Activated T-cell treated with anti-CD3 and anti-CD28 coated beads for 24 hours (primary cell): Measurements from ENCODE around the gene MCFD2.

Experiments
- DNase-seq: peaks from one replicate; pipeline ENCODE4 v3.0.0-alpha.2; 2020; ENCODE audit warnings: low read depth

The MCFD2 gene

DNA sequence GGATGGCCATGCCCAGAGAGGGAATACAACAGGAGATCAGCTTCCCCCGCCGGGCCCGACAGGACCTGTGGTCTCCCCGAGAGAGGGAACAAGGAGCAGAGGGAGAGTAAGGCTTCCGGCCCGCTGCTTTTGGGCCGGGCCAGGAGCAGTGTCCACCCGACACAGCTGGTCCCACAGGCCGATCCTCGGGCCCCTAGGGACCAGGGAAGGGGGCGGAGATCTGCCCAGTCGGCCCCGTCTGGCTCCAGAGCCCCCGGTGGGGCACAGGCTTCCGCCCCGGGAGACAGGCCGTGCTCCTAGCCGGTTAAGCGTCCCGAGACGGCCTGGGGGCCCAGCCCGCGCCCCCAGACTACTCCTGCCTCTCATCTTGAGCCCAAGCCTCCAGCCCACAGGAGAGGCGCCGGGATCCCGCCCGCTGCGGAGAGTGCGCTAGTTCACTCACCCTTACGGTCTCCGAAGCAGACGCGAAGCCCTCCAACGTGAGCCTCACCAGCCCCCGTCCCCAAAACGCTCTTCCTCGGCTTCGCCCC lies at the start of gene MCFD2:
Gene MCFD2, minus strand, starts transcription at position 526 of the 530 bp plus-strand sequence. CDS start 6,635 bp downstream, outside the sequence.
- no peak for DNase-seq

GRCh38 chr2:46964835-46965560 lies 49.4 kb upstream of the MCFD2 start:
- DNase-seq: no peak

DNA sequence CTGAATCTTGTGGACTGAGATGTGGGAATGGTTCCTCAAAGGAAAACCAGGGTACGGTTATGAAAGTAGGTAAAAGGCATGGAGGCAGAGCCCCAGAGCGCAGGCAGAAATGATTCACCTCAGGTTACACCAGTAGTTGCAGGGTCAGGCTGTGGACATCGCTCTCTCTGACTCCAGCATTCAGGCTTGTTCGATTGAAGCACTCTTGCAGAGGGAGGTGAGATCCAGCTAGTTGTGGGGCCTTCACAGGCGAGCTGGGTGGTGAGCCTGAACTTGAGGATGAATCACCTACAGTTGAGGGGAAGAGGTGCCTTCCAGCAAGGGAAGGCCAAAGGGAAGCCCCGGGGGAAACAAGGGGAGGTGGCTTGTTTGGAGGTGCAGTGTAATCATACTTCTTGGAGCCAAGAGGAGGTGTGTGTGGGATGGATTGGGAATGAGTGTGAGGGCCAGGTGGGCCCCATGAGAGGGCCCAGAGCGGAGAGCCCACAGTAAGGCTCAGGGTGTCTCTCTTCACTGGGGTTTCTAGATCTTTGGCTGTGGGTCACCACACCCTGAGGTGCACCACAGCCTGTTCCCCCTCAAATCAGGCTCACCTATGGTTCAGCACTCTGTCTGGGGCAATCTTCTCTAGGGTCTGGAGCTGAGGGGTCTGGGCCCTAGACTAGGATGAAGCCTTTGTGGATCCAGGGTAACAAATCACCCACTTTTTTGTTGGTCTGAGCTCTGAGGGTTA lies 48.5 kb upstream of the MCFD2 start:
- no peak for DNase-seq

DNA sequence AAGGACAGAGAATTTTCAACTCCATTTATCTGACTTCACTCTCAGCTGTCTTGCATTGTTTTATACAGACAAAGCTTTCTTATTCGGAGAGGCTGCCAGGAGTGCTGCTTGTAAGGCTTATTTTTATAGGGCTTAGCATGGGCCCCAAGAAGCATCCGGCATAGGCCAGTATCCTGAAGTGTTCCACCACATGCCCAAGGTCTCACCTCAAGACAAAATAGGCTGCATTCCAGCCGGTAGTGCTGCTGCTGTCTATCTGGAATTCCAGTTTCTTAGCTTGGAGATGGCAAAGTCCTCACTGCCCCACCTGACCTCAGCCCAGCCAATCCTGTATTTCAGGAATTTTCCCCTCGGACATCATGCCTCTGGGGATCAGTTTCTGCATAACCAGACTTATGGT lies 47.6 kb upstream of the MCFD2 start:
- no peak for DNase-seq

GRCh38 chr2:46962751-46963150 lies 47.1 kb upstream of the MCFD2 start:
- DNase-seq: no peak

- DNase-seq: no peak
Observed at GRCh38 chr2:46960618-46961017, 45.0 kb upstream of the MCFD2 start.

DNA sequence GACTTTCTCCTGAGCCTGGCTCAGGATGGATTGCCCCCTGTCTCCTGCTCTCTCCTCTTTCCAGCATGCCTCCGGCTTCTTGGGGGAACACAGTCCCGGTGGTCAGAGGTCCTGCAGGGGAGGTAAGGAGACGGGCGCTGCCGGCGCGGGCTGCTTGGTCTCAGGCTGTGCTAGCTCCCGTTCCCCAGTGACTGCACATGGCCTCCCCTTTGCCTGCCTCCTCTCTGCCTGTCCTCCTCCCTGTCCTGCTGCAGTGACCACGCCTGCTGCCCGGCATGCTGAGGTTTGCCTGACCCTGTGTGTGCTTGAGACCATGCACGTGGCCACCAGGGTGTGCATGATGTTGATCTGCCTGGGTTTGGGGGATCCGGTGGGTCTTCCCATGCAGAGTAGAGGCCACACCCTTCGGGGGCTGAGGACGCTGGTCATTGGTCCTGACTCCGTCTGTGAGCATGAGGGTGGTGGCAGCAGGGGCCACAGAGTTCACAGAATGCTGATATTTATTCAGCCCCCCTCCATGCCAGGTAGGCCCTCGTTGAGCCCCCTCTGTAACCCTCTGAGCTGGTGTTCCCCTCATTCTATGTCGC lies 42.9 kb upstream of the MCFD2 start:
- DNase-seq: no peak

DNA sequence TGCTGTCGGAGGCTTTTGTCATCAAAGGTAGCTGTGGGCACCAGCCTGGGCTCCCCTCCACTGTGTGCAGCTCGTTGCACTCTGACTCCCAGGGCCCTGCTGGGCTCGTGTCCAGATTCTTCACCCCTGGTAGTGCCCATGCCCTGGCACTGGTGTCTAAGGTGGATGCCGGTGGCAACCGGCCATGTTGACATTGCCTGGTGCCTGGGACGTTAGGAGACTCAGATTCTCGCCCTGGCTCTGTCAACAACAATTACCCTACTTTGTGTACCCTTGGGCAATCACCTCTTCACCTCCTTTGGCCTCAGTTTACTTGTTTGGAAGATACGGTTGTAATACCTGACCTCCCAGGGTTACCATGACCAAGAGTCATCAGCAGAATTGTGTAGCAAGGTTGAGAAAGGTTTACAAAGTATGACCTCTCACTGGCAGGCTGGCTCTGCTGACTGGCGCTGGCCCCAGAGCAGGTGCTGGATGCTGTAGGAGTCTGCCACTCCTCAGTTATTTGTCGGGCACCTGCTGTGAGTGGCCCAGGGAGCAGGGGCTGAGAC lies 41.5 kb upstream of the MCFD2 start:
- no peak for DNase-seq

- no peak for DNase-seq
Observed at GRCh38 chr2:46955764-46956163, 40.2 kb upstream of the MCFD2 start.

GRCh38 chr2:46954951-46955571 lies 39.5 kb upstream of the MCFD2 start:
- no peak for DNase-seq

GRCh38 chr2:46952171-46952570 lies 36.6 kb upstream of the MCFD2 start:
- DNase-seq: no peak

DNA sequence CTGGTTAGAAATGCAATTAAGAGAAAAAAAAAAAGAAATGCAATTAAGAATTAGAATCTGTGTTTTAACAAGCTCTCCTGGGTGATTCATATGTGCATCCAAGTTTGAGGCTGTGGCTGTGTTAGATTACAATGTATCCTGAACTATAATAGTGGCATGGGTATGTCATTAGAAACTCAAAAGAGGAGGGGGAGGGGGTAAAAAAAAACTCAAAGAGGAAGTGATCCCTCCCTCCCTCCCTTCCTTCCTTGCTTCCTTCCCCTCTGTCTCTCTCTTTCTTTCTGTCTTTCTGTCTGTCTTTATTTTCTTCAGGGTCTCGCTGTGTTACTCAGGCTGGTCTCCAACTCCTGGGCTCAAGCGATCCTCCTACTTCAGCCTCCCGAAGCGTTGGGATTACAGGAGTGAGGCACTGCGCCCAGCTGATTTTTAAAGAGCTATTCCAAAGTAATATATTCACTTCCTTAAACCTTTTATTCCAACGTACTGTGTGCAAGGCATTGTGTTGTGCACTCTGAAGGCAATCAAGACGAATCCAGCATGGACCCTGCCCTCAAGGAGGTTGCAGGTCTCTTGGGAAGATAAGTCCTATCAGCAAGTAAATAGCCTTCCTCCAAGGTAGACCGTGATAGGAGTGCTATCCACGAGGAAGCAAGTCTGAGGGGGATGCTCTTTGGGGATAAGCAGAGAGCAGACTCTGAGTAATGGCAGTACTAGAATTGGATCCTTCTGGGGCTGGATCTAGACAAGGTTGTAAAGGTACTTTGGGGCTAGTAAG lies 35.9 kb upstream of the MCFD2 start:
- no peak for DNase-seq

- no peak for DNase-seq
Observed at GRCh38 chr2:46950314-46950713, 34.7 kb upstream of the MCFD2 start.

DNA sequence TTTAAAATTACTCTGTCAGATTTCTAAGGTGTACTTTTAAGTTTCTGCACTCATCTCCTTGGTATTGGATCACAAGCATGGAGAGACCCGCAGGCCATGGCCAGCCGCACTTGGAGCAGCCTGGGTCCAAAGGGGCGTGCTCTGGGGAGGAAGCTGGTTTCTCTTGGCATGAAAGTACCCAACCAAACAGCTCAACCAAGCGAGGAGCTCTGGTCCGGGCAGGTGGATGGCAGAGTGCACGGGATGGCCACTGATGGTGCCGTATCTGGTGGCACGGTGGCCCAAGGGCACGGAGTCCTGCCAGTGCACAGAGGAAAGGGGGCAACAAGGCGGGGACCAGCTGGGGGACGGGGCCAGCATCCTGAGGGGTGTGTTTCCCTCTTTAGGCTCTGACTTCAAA lies 32.2 kb upstream of the MCFD2 start:
- DNase-seq: no peak

DNA sequence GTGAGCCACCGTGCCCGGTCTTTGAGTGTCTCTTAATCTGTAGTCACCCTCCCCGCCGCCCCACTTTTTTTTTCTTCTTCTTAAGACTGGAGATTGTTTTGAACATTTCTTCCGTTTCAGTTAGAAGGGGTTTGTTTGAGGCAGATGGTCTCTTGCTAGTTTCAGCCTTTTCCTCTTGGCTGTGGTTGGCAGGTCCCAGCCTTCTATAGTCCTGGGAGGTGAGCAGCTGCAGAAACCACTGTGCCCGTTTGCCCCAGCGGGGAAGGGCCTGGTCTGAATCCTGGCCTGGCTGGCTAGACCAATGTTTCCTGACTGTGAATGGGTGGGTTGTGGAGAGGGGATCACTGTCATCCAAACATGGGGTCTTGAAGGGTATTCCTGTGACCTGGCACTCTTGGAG lies 30.1 kb upstream of the MCFD2 start:
- no peak for DNase-seq

DNA sequence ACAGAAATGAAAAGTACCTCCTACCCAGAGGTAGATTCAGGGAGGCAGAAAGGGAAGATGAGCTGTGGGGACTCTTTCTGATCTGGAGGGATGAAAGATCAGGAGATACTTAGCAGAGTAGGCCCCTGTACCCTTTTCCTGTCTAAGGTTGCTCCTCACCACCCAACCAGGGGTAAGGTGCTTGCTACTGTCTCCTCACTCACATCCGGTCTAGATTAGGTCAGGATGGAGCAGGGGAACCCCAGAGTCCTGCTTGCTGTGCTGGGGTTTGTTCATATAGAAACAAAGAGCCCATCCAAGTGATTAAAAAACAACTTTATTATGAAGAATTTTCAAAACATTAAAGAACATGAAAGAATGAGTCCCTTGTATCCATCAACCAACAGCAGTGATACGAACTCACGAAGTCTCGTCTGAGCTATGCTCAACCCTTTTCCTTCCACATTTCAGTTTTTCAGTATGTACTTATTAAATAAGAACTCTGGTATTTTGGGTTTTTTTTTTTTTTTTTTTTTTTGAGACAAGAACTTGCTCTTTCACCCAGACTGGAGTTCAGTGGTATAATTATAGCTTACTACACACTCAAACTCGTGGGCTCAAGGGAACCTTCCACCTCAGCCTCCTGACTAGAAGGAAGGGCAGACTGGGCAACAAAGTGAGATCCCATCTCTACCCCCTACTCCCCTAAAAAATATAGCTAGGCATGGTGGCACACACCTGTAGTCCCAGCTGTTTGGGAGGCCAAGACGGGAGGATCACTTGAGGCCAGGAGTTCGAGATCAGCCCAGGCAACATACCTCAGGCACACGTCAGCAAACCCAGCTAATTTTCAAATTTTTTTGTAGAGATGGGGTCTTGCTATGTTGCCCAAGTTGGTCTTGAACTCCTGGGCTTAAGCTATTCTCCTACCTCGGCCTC lies 28.5 kb upstream of the MCFD2 start:
- peak; percentile 65 for DNase-seq

DNA sequence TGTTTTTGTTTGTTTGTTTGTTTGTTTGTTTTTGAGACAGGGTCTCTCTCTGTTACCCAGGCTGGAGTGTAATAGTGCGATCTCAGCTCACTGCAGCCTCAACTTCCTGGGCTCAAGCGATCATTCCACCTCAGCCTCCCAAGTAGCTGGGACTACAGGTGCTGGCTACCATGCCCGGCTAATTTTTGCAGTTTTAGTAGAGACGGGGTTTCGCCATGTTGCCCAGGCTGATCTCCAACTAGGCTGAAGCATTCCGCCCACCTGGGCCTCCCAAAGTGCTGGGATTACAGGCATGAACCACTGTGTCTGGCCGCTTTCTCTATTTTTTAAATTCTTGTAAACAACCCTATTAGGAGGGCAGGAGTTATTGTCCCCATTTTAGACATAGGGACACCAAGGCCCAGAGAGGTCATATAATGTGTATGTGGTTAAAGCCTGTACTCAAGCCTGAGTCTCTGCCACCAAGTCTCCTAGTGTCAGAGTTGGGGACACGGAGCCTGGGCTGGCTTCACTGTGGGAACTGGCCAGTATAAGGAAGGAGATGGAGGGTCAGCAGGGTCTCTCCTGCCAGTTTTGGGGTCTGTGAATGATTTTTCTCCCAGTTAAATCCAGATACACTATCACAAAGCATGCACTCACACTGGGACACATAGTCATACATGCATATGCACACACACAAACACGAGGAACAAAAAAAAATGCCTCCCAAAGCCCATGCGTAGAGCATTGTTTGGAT lies 27.5 kb upstream of the MCFD2 start:
- no peak for DNase-seq

DNA sequence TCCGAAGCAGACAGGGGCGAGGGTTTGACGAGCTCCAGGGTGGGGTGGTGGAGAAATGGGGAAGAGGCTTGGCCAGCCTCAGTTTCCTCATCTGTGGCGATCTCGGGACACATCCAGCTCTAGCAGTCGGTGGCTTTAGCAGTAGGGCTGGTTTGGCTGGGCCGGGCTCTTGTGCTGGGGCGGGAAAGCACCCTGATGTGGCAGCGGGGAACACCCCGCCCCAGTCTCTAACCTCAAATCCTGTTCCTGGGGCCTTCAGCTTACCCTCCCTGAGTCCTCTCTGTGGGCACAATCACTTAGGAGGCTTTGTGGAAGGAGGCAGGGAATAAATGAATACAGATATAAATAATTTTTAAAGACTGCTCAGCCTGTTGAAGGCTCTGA lies 26.5 kb upstream of the MCFD2 start:
- DNase-seq: peak; percentile 61

GRCh38 chr2:46939626-46940359 lies 24.2 kb upstream of the MCFD2 start:
- no peak for DNase-seq
